Liver (tissue), 9 donors: Measurements from ENCODE around the gene MFGE8. TPM values are rescaled to one million over a fixed set of nuclear protein-coding genes. Genes with fewer than 3 reads are reported as not detected.

Source experiments
- DNase-seq: peaks from one replicate; pipeline ENCODE4 v3.0.0-alpha.2; 2017; ENCODE audit warnings: low spot score
- H3K27ac ChIP-seq, 2 donors: one replicate each; pipeline ENCODE4 v1.7.0; 2013; ENCODE audit warnings: inconsistent platforms in 2 of 2, low read length in 2 of 2, control low read depth in 1 of 2, low read depth in 1 of 2, mild to moderate bottlenecking in 1 of 2
- H3K27me3 ChIP-seq, 4 donors: one replicate each; pipeline versions ENCODE4 v1.6.1 to v1.7.0; 2013; ENCODE audit warnings: low read length in 3 of 4, inconsistent platforms in 1 of 4, mild to moderate bottlenecking in 1 of 4, moderate library complexity in 1 of 4; ENCODE audit not compliant: control insufficient read depth in 4 of 4, insufficient read depth in 4 of 4
- H3K36me3 ChIP-seq, 4 donors: one replicate each; pipeline versions ENCODE4 v1.6.1 to v1.7.0; 2013; ENCODE audit warnings: low read length in 3 of 4, mild to moderate bottlenecking in 3 of 4, low read depth in 1 of 4, moderate library complexity in 1 of 4; ENCODE audit not compliant: control insufficient read depth in 4 of 4, insufficient read depth in 3 of 4
- H3K4me1 ChIP-seq, 4 donors: one replicate each; pipeline versions ENCODE4 v1.6.1 to v1.7.0; 2013; ENCODE audit warnings: low read length in 3 of 4, mild to moderate bottlenecking in 3 of 4, moderate library complexity in 1 of 4; ENCODE audit not compliant: control insufficient read depth in 4 of 4, insufficient read depth in 4 of 4
- H3K4me3 ChIP-seq, 3 donors: one replicate each; pipeline versions ENCODE4 v1.6.1 to v1.7.0; 2013; ENCODE audit warnings: low read length in 3 of 3, control low read depth in 1 of 3, low read depth in 1 of 3, mild to moderate bottlenecking in 1 of 3
- H3K9ac ChIP-seq, 2 donors: one replicate each; pipeline ENCODE4 v1.7.0; 2013; ENCODE audit warnings: low read length in 2 of 2, mild to moderate bottlenecking in 2 of 2, moderate library complexity in 2 of 2, control low read depth in 1 of 2, low read depth in 1 of 2
- H3K9me3 ChIP-seq, 4 donors: one replicate each; pipeline versions ENCODE4 v1.6.1 to v1.7.0; 2013; ENCODE audit warnings: low read length in 3 of 4; ENCODE audit not compliant: control insufficient read depth in 4 of 4
- EGR1 ChIP-seq, 2 donors: IDR thresholded peaks; 2 replicates each; pipeline ENCODE4 v1.6.1; 2016 to 2018; ENCODE audit warnings: antibody characterized with exemption in 2 of 2, low read depth in 2 of 2
- FOXA1 ChIP-seq: IDR thresholded peaks from 2 replicates; pipeline ENCODE4 v1.6.1; 2016; ENCODE audit warnings: antibody characterized with exemption
- FOXA2 ChIP-seq: IDR thresholded peaks from 2 replicates; pipeline ENCODE4 v1.6.1; 2016; ENCODE audit warnings: antibody characterized with exemption
- HNF4A ChIP-seq, 2 donors: conservative IDR thresholded peaks; 2 replicates each; pipeline ENCODE4 v1.6.1; 2016; ENCODE audit warnings: antibody characterized with exemption in 2 of 2, mild to moderate bottlenecking in 2 of 2
- HNF4G ChIP-seq: IDR thresholded peaks from 2 replicates; pipeline ENCODE4 v1.6.1; 2016; ENCODE audit warnings: antibody characterized with exemption
- JUND ChIP-seq, 2 donors: IDR thresholded peaks; 2 replicates each; pipeline ENCODE4 v1.6.1; 2016; ENCODE audit warnings: antibody characterized with exemption in 2 of 2
- NR2F2 ChIP-seq: IDR thresholded peaks from 2 replicates; pipeline ENCODE4 v1.6.1; 2016; ENCODE audit warnings: antibody characterized with exemption
- RXRA ChIP-seq, 2 donors: IDR thresholded peaks; 2 replicates each; pipeline ENCODE4 v1.6.1; 2017 to 2018; ENCODE audit warnings: antibody characterized with exemption in 2 of 2, mild to moderate bottlenecking in 1 of 2
- SP1 ChIP-seq: IDR thresholded peaks from 2 replicates; pipeline ENCODE4 v1.6.1; 2018; ENCODE audit warnings: antibody characterized with exemption, mild to moderate bottlenecking
- TAF1 ChIP-seq: conservative IDR thresholded peaks from 2 replicates; pipeline ENCODE4 v1.6.1; 2016; ENCODE audit warnings: antibody characterized with exemption, mild to moderate bottlenecking
- YY1 ChIP-seq: IDR thresholded peaks from 2 replicates; pipeline ENCODE4 v1.6.1; 2016; ENCODE audit warnings: antibody characterized with exemption, mild to moderate bottlenecking
- WGBS: extraction: QIAGEN DNeasy Blood & Tissue Kit; methylation state at CpG from one replicate; pipeline ENCODE4 v1.1.7; 2013; 5-methylcytosine and 5-hydroxymethylcytosine counted together
- polyA plus RNA-seq, 2 donors: library from polyadenylated mRNA; stranded (reverse) in 1 of 2; unstranded in 1 of 2; fragments of 200-250 nt in 1 of 2; fragments of >200 nt in 1 of 2; fragmentation: Nextera tagmentation in 1 of 2; extraction: Ambion mirVana in 1 of 2; gene quantifications; one replicate each; pipeline versions ENCODE4 v1.2.1 to v1.2.3, GENCODE V29; 2013 to 2015
- total RNA-seq, 2 donors: library from RNA; depleted of rRNA; stranded (reverse); fragments of >200 nt; gene quantifications; one replicate each; pipeline ENCODE4 v1.2.3, GENCODE V29; 2014
- TF ChIP-seq, protein P1 (sequence below): IDR thresholded peaks from 2 replicates; pipeline ENCODE4 v1.6.1; 2016; ENCODE audit warnings: antibody characterized with exemption, mild to moderate bottlenecking
- TF ChIP-seq, protein P2 (sequence below): fragments of 150-350 bp; IDR thresholded peaks from 2 replicates; pipeline ENCODE4 v1.5.1; 2017; ENCODE audit warnings: improper control_type of control experiment, low read depth, low read length; ENCODE audit not compliant: missing input control
- TF ChIP-seq, protein P3 (sequence below): IDR thresholded peaks from 2 replicates; pipeline ENCODE4 v1.6.1; 2016; ENCODE audit warnings: antibody characterized with exemption
- donor health status: healthy.
- donor health status: healthy.
- donor health status: healthy.
- donor health status: healthy.
- donor health status: healthy.

Gene MFGE8
- total and polyA plus RNA-seq, 4 donors = 6.6 to 14.8 (median 12.8) TPM

DNA sequence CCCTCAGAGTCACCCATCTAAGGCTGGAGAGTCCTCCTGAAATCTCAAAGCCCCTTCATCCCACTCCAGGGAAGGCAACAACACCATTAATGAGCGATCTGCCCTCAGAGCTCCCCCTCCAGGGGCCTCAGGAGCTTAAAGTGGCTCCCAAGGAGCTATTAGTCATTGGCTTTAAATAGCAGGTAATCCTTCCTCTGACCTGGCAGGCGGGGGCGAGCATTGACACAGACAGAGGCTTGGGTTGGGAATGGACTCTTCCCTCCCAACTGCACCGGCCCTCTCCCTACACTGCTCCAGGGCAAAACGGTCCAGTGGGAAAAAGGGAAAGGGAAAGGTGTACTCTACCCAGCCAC is 1.4 kb downstream of the MFGE8 start:
- WGBS = 88% methylated on average over 5 of the region's 5 CpGs
- no peak for TF ChIP-seq SP1
- TF ChIP-seq HNF4A (conservative IDR thresholded peaks at IDR 0.05) = no peak
- no peak for TF ChIP-seq JUND (IDR thresholded peaks at IDR 0.05)
- TF ChIP-seq FOXA2 = no peak
- TF ChIP-seq RXRA (IDR thresholded peaks at IDR 0.05) = no peak
- no peak for TF ChIP-seq YY1
- TF ChIP-seq NR2F2 = no peak
- TF ChIP-seq HNF4G = no peak
- TF ChIP-seq, protein P1, sequence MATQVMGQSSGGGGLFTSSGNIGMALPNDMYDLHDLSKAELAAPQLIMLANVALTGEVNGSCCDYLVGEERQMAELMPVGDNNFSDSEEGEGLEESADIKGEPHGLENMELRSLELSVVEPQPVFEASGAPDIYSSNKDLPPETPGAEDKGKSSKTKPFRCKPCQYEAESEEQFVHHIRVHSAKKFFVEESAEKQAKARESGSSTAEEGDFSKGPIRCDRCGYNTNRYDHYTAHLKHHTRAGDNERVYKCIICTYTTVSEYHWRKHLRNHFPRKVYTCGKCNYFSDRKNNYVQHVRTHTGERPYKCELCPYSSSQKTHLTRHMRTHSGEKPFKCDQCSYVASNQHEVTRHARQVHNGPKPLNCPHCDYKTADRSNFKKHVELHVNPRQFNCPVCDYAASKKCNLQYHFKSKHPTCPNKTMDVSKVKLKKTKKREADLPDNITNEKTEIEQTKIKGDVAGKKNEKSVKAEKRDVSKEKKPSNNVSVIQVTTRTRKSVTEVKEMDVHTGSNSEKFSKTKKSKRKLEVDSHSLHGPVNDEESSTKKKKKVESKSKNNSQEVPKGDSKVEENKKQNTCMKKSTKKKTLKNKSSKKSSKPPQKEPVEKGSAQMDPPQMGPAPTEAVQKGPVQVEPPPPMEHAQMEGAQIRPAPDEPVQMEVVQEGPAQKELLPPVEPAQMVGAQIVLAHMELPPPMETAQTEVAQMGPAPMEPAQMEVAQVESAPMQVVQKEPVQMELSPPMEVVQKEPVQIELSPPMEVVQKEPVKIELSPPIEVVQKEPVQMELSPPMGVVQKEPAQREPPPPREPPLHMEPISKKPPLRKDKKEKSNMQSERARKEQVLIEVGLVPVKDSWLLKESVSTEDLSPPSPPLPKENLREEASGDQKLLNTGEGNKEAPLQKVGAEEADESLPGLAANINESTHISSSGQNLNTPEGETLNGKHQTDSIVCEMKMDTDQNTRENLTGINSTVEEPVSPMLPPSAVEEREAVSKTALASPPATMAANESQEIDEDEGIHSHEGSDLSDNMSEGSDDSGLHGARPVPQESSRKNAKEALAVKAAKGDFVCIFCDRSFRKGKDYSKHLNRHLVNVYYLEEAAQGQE = no peak
- no peak for TF ChIP-seq FOXA1
- TF ChIP-seq, protein P2, sequence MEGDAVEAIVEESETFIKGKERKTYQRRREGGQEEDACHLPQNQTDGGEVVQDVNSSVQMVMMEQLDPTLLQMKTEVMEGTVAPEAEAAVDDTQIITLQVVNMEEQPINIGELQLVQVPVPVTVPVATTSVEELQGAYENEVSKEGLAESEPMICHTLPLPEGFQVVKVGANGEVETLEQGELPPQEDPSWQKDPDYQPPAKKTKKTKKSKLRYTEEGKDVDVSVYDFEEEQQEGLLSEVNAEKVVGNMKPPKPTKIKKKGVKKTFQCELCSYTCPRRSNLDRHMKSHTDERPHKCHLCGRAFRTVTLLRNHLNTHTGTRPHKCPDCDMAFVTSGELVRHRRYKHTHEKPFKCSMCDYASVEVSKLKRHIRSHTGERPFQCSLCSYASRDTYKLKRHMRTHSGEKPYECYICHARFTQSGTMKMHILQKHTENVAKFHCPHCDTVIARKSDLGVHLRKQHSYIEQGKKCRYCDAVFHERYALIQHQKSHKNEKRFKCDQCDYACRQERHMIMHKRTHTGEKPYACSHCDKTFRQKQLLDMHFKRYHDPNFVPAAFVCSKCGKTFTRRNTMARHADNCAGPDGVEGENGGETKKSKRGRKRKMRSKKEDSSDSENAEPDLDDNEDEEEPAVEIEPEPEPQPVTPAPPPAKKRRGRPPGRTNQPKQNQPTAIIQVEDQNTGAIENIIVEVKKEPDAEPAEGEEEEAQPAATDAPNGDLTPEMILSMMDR = no peak
- TF ChIP-seq EGR1 (IDR thresholded peaks at IDR 0.05; ENCODE audit: low read depth in 2 of 2) = no peak
- no peak for TF ChIP-seq TAF1
- Histone ChIP-seq H3K9ac (no peak overlapping the region), H3K4me1 (peaks cover 3 to 16% (median 6%) of the 10 kb centered on the region in 4 donors), H3K27ac (no peak overlapping the region), H3K27me3 (no peaks in the 10 kb centered on the region), H3K4me3 (no peak overlapping the region), H3K36me3 (no peaks in the 10 kb centered on the region), H3K9me3 (no peaks in the 10 kb centered on the region)
- DNase-seq = no peak

DNA sequence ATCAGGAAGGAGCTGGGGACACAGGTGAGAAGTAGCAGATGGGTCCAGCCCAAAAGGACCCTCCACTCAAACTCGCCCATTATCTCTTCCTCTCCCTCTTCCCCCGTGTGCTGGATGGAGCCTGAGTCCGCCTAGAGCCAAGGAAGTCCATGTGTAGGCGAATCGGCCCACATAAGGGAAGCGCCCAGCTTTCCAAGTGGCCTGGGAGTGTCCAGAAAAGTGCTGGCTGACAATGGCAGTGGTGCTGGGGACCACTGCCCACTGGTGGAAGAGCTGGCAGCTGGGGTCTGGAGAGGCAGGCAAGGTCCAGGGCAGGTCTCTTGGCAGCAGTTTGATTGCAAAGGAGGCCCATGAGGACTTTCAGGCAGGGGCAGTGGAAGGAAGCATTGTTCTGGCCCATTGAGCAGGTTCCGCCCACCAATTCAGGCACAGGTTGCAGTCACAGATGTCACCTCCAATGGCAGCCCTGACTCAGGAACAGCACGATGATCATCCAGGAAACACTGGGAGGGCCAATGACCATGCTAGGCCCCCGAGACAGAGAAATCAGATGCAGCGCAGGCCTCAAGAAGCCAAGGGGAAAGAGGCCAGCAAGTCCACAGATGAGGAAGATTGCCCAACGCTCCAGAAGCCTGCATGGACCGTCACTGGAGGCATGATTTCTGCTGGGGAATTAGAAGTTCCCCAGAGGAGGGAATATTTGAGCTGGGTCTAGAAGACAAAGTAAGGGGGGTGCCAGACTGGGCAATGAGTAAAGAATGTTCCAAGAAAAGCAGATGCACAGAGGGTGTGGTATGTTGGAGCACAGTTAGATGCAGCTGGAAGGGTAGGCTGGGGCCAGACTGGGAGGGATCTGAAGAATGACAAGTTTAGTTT is 3.0 kb downstream of the MFGE8 start:
- peaks cover 3 to 16% (median 6%) of the 10 kb centered on the region in 4 donors for H3K4me1 ChIP-seq
- WGBS = 93% methylated on average over 12 of the region's 12 CpGs

More for the DNA sequence above, 3.0 kb downstream of the MFGE8 start:
- H3K27ac ChIP-seq = no peak overlapping the region
- no peaks in the 10 kb centered on the region for H3K36me3 ChIP-seq
- no peak overlapping the region for H3K9ac ChIP-seq
- no peak overlapping the region for H3K4me3 ChIP-seq
- TF ChIP-seq, protein P3, sequence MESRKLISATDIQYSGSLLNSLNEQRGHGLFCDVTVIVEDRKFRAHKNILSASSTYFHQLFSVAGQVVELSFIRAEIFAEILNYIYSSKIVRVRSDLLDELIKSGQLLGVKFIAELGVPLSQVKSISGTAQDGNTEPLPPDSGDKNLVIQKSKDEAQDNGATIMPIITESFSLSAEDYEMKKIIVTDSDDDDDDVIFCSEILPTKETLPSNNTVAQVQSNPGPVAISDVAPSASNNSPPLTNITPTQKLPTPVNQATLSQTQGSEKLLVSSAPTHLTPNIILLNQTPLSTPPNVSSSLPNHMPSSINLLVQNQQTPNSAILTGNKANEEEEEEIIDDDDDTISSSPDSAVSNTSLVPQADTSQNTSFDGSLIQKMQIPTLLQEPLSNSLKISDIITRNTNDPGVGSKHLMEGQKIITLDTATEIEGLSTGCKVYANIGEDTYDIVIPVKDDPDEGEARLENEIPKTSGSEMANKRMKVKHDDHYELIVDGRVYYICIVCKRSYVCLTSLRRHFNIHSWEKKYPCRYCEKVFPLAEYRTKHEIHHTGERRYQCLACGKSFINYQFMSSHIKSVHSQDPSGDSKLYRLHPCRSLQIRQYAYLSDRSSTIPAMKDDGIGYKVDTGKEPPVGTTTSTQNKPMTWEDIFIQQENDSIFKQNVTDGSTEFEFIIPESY = no peak
- TF ChIP-seq JUND (IDR thresholded peaks at IDR 0.05) (no peak), NR2F2 (no peak), RXRA (IDR thresholded peaks at IDR 0.05) (no peak), HNF4A (conservative IDR thresholded peaks at IDR 0.05) (no peak), HNF4G (no peak)
- H3K27me3 ChIP-seq = no peaks in the 10 kb centered on the region
- H3K9me3 ChIP-seq = no peaks in the 10 kb centered on the region
- no peak for DNase-seq
